GM18951 (cell line): Measurements from ENCODE around the gene DUS2.

ENCODE experiments used
- POLR2A ChIP-seq: IDR thresholded peaks from 4 replicates; pipeline ENCODE4 v1.6.1; 2011; ENCODE audit warnings: mild to moderate bottlenecking; ENCODE audit not compliant: insufficient read length, insufficient read depth; ENCODE audit errors: extremely low read depth
- in situ Hi-C: fragments of 300-500 bp; cut with MboI; formaldehyde crosslinking; loops from one replicate; pipeline ENCODE4 v1.12.0; 2022; ENCODE audit warnings: low sequenced_read_pairs, mixed read lengths, inconsistent platforms; ENCODE audit not compliant: unreplicated experiment

The DUS2 gene

GRCh38 chr16:68079376-68079625 lies 56.2 kb downstream of the DUS2 start:
- in situ Hi-C loops = no loop called here
- TF ChIP-seq POLR2A = no peak

DNA sequence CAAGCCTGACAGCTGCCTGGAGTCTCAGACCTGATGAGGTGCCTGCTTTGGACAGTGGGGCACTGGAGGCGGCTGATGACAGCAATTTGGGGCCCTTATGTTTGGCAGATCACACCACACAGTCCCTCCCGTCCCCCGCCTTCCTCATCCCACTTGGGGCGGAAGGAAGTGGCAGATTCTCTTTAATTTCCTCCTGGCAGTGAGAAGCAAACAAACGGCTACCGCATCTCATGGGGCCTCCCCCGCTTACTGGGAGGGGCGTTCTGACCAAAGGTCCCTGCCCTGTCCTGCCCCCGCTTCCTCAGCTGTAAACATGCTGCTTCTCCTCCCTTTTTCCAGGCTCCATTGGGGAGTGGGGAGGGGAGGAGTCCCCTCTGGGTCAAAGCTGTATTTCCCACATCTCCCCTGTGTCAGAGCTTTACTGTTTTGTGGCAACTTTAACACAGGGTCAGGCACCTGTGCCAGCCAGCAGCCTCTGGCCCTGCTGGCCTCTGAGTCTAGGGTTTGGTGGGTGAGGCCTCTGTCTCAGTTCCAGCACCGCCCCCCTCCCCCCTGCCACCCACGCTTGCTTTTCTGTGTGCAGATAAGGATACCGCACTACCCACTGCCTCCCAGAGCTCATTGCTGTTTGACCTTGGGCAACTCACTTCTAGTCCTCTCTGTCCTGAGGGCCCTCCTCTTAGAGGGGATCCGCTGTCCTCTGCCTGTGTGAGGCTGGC lies 56.7 kb downstream of the DUS2 start:
- no peak for TF ChIP-seq POLR2A
- in situ Hi-C loops = no loop called here

DNA sequence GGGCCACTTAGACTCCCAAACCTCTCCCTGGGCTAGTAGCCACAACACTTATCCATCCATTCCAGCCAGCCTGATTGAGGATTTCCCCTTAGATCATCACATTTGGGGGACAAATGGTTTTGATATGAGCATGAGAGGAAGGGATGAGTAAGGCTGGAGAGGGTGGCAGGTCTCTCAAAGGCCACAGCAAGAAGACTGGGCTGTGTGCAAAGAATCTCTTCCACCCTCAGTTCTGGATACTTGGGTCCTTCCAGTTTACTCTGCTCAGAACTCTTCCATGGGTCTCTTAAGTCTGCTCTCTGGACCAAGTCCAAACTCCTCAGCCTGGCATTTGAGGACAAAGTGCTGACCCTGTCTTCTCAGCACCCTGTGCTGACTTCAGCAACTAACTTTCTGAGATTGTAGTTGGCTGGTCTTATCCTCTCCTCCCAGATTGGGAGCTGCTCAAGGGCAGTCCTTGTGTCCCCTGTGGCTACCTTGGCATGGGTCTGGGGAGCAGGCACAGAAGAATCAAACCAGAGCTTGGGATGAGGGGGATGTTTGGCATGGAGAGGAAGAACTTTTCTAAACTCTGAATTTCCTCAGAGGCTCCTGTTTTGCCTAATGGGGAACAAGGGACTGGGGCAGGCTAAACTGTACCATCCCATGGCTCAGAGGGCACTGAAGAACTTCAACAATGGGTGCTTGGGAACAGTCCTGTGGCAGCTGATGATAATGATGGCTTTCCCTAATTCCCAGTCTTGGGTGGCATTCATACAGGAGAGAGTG lies 59.0 kb downstream of the DUS2 start:
- in situ Hi-C loops = no loop called here
- TF ChIP-seq POLR2A = no peak

GRCh38 chr16:68082629-68083238 lies 59.6 kb downstream of the DUS2 start:
- in situ Hi-C loops = no loop called here
- no peak for TF ChIP-seq POLR2A

DNA sequence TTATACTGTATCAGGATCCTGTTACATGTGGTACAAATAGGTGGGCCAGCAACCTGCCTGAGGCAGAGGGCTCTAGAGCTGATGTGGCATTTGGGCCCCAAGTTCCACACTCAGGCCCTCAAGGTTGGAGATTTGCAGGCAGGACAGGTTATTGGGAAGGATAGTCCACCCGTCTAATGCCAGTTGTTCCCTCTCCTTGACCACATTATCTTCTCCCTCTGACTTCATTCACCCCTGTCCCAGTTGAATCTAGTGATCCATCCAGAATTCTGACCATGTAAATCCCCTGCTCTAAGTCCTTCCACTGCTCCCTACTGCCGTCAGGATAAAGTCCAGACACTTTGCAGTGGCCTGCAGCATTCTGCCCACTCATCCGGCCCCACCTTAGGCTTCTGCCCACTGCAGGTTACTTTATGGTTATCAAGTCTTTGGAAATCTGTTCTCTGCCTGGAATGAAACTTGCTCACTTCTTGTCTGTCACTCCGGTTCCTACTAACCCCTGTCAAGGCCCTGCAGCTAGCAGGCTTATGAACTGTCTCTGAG lies 60.2 kb downstream of the DUS2 start:
- no peak for TF ChIP-seq POLR2A
- in situ Hi-C loops = no loop called here

DNA sequence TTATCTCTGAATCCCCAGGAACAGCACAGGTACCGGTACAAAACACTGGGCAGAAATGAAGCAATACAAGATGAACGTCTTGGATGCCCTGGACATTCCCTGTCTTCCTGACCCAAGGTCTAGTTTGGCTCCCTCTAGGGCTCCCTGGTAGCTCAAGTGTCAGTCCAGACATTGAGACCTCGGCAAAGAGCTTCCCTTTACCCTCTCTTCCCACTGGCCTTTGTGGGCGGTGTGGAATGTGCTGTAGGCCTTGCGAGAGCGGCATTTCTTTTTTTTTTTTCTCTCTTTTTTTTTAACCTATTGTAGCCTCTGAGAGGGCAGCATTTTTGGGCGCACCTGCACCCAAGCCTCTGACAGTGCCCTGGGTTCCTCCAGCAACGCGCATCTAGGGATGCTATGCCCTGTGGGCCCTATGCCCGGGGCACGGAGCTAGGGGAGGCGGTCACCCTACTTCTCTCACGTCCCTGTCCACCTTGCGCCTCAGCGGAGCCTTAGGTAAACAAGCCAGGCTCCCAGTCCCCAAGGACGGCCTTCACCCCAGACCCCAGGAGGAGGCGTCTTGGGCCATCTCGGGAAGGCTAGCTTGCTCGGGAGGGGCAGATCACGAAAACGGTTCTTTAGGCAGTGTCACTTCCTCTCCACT lies 60.9 kb downstream of the DUS2 start:
- in situ Hi-C loops = no loop called here

GRCh38 chr16:68084504-68085258 lies 61.6 kb downstream of the DUS2 start:
- in situ Hi-C loops = no loop called here
- peak; percentile 79 for TF ChIP-seq POLR2A

More for the DNA sequence above, 60.9 kb downstream of the DUS2 start:
- TF ChIP-seq POLR2A = no peak

GRCh38 chr16:68085259-68086071 lies 62.4 kb downstream of the DUS2 start, which contains the start of gene NFATC3:
Gene NFATC3, plus strand, starts transcription at chr16:68085370. Its CDS starts 312 bp downstream, at chr16:68085682.
- TF ChIP-seq POLR2A = peak; percentile 76
- in situ Hi-C loops = no loop called here

- in situ Hi-C loops = no loop called here
- no peak for TF ChIP-seq POLR2A
These were observed 63.3 kb downstream of the DUS2 start for GRCh38 chr16:68086336-68086841.

GRCh38 chr16:68086860-68087268 lies 63.8 kb downstream of the DUS2 start:
- no peak for TF ChIP-seq POLR2A
- in situ Hi-C loops = no loop called here

GRCh38 chr16:68087688-68088087 lies 64.6 kb downstream of the DUS2 start:
- in situ Hi-C loops = no loop called here
- no peak for TF ChIP-seq POLR2A
